ENCODE results near the gene ETFA.

ETFA gene

DNA sequence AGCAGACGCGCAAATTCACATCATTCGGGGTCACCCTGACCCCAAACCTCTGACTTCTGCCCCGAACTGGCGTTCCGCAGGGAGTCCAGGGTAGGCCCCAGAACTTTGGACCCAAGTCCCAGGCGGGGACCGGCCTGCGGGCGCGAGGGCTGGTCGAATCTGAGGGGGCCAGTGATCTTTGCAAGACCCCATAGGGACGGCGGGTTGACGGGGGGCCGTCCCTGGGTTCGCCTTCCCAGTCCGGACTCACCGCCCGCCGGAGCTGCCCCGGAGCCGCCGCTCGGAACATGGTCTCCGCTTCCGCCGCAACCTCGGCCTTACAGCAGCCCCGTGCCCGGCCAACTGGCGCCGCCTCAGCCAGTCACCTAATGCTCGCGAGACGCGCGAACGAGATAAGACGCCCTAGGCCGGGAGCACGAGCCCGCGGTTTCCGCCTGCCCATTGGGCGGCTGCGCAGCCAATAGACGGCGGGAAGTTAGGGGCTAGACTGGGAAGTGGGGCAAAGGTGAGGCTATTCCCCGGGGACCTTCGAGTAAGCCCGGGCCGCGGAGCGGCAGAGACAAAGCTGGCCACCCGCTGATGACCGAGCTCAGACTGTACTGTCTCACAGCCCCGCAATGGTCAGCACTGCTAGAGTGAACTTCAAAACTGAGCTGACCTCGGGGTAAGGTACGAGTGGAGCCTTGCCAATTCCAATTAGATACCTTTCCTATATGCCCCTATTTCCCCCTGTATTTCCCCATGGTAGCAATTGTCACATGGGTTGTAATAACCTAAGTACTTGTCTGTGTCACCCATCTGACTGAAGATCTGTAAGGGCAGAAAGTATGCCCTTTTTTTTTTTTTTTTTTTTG is at the start of gene ETFA:
Gene ETFA (minus strand): TSS at position 370 of the 854 bp plus-strand sequence. CDS start 81 bp downstream, at position 289.
- DNase-seq (ENCODE audit: insufficient read length, low spot score) (peak; percentile 98), FAIRE-seq (peak; percentile 67)

DNA sequence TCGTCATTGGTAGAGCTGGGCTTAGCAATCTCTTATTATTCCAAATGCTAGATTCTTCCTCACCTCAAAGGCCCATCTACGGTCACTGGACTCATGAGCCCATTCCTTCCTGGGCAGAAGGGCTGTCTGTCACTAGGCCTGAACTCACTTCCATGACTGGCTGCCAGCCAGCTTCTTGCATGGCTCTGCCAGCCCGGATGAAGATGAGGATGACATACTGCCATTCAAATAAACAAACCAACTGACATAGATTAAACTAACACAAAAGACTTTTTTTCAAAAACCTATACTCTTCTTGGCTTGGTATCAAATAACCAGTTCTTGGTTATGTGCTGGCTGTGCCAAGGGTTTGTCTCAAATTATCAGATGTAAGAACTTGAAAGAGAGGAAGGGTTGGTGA is 49.1 kb upstream of the ETFA start:
- FAIRE-seq (no peak), DNase-seq (ENCODE audit: insufficient read length, low spot score) (no peak)

- DNase-seq (ENCODE audit: insufficient read length, low spot score), result no peak
- FAIRE-seq, result no peak
Observed at GRCh38 chr15:76359152-76359551, 47.9 kb upstream of the ETFA start.

DNA sequence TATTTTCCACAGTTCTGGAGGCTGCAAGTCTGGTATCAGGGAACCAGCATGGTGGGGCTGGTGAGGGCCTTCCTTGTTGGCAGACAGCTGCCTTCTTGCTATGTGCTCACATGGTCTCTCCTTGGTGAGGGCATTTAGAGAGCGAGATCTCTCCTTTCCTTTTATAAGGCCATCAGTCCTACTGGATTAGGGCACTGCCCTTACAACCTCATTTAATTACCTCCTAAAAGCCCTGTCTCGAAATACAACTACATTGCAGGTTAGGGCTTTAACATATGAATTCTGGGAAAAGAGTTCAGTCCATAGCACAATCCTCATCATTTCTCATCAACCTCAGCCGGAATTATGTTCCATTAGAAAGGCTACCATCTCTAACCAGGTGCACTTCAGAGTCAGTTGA is 47.2 kb upstream of the ETFA start:
- FAIRE-seq (no peak), DNase-seq (ENCODE audit: insufficient read length, low spot score) (no peak)

- no peak for DNase-seq (ENCODE audit: insufficient read length, low spot score)
- FAIRE-seq, result no peak
Observed at GRCh38 chr15:76354823-76355440, 43.7 kb upstream of the ETFA start.

DNA sequence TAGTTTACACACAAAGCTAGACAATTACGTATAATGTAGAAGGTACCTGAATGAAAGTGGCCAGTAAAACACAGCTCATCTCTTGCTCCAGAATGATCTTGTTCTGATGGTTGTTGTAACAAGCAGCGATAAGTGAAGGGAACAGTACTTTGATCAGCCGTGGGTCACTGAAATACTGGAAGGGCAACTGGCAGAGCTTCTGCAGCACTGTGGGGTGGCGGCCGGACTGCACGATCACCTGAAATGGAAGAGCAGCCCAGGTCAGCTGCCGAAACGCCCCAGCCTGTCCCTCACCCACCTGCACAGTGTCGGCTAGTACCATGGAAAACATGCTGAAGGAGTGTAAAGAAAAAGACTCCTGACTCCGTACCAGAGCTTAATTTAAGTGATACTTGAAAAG is 42.6 kb upstream of the ETFA start:
- DNase-seq (ENCODE audit: insufficient read length, low spot score), result no peak
- no peak for FAIRE-seq

GRCh38 chr15:76353023-76353577 is 41.8 kb upstream of the ETFA start:
- no peak for DNase-seq (ENCODE audit: insufficient read length, low spot score)
- no peak for FAIRE-seq

- DNase-seq (ENCODE audit: insufficient read length, low spot score) (no peak), FAIRE-seq (no peak)
Observed at GRCh38 chr15:76349301-76350070, 38.2 kb upstream of the ETFA start.

- FAIRE-seq, result no peak
- DNase-seq (ENCODE audit: insufficient read length, low spot score), result no peak
Observed at GRCh38 chr15:76347482-76348055, 36.3 kb upstream of the ETFA start.

DNA sequence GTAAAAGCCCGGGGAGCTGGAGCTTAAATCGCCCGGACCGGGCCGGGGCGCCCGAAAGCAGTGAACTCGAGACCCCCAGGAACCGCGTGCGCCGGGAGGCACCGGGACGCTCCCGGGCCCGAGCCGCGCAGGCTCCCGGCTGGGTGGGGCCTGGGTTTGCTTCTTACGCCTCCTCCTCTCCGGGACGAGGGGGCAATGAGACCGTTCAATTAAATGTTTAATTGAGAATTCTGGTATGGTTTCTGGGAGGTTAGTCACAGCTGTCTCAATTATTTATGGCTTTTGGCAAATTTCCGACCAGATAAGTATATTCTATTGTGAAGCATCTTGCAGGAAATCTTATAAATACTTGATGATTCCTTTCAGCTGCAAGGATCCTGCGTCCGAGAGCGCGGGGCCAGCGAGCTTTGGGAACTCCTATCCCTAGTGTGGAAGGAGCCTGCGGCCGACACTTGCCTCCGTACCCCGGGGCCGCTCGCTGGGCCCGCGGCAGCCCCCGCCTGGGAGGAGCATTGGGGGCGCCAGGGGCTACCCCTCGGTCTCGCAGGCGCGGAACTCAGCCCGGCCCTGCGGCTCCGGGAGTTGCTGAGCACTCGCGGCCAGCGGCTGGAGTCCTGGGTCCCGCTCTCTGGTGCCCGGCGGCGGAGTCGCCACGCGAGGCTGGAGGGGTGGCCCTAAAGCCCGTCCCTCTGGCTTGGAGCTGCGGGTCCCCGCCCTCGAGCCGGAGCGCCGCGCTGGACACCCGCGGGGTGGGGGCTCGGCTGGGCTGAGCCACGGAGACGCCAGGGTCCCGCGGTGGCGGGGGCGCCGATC is 35.6 kb upstream of the ETFA start:
- no peak for FAIRE-seq

GRCh38 chr15:76345880-76346668 is 34.8 kb upstream of the ETFA start:
- no peak for FAIRE-seq
- no peak for DNase-seq (ENCODE audit: insufficient read length, low spot score)

More for the DNA sequence above, 35.6 kb upstream of the ETFA start:
- peak; percentile 39 for DNase-seq (ENCODE audit: insufficient read length, low spot score)

GRCh38 chr15:76345583-76345879 is 34.3 kb upstream of the ETFA start:
- DNase-seq (ENCODE audit: insufficient read length, low spot score) (no peak), FAIRE-seq (no peak)

GRCh38 chr15:76344893-76345582 is 33.8 kb upstream of the ETFA start:
- no peak for DNase-seq (ENCODE audit: insufficient read length, low spot score)
- FAIRE-seq, result no peak

GRCh38 chr15:76343313-76343996 is 32.2 kb upstream of the ETFA start:
- no peak for FAIRE-seq
- no peak for DNase-seq (ENCODE audit: insufficient read length, low spot score)

GRCh38 chr15:76342382-76343201 is 31.3 kb upstream of the ETFA start:
- no peak for FAIRE-seq

GRCh38 chr15:76342058-76342381 is 30.8 kb upstream of the ETFA start:
- no peak for DNase-seq (ENCODE audit: insufficient read length, low spot score)
- FAIRE-seq, result no peak

More at GRCh38 chr15:76342382-76343201, 31.3 kb upstream of the ETFA start:
- DNase-seq (ENCODE audit: insufficient read length, low spot score), result no peak

- DNase-seq (ENCODE audit: insufficient read length, low spot score) (no peak), FAIRE-seq (no peak)
Observed at GRCh38 chr15:76341366-76342057, 30.2 kb upstream of the ETFA start.
